HepG2 (cell line): ENCODE data around the gene IQSEC1. TPM values are rescaled to one million over a fixed set of nuclear protein-coding genes. Genes with fewer than 3 reads are reported as not detected.

ENCODE experiments used
- CC2D1A ChIP-seq: sonication (generic); formaldehyde crosslinking; IDR thresholded peaks from 2 replicates; pipeline ENCODE4 v1.8.1; 2023; ENCODE audit warnings: mild to moderate bottlenecking, missing genetic modification reagents
- KLF11 ChIP-seq: IDR thresholded peaks from 2 replicates; pipeline ENCODE4 v1.6.1; 2016; ENCODE audit warnings: missing compliant biosample characterization
- MLLT10 ChIP-seq: sonication (generic); formaldehyde crosslinking; IDR thresholded peaks from 2 replicates; pipeline ENCODE4 v1.4.0; 2020; ENCODE audit warnings: missing genetic modification reagents
- NFYB ChIP-seq: sonication (generic); formaldehyde crosslinking; IDR thresholded peaks from 2 replicates; pipeline ENCODE4 v1.4.0; 2020; ENCODE audit warnings: missing genetic modification reagents
- PATZ1 ChIP-seq: sonication (generic); formaldehyde crosslinking; IDR thresholded peaks from 2 replicates; pipeline ENCODE4 v1.4.0; 2020; ENCODE audit warnings: missing genetic modification reagents
- PAXIP1 ChIP-seq: sonication (generic); formaldehyde crosslinking; conservative IDR thresholded peaks from 2 replicates; pipeline ENCODE4 v1.4.0; 2020; ENCODE audit warnings: mild to moderate bottlenecking, missing genetic modification reagents, moderate library complexity
- PLSCR1 ChIP-seq: sonication (generic); formaldehyde crosslinking; IDR thresholded peaks from 2 replicates; pipeline ENCODE4 v1.5.0; 2020; ENCODE audit warnings: missing genetic modification reagents, mild to moderate bottlenecking, borderline replicate concordance
- RARA ChIP-seq: IDR thresholded peaks from 2 replicates; pipeline ENCODE4 v1.6.1; 2016; ENCODE audit warnings: missing genetic modification reagents, missing compliant biosample characterization
- SAFB2 ChIP-seq: sonication (generic); formaldehyde crosslinking; IDR thresholded peaks from 2 replicates; pipeline ENCODE4 v1.5.1; 2020; ENCODE audit warnings: missing genetic modification reagents, low read depth, mild to moderate bottlenecking, borderline replicate concordance
- THYN1 ChIP-seq: sonication (generic); formaldehyde crosslinking; IDR thresholded peaks from 2 replicates; pipeline ENCODE4 v1.8.1; 2023; ENCODE audit warnings: low read depth, mild to moderate bottlenecking, moderate library complexity, missing genetic modification reagents, borderline replicate concordance
- ZHX2 ChIP-seq, 2 experiments: sonication (generic) in 1 of 2; formaldehyde crosslinking in 1 of 2; IDR thresholded peaks; 2 replicates each; pipeline versions ENCODE4 v1.6.1 to v1.9.0; 2014 to 2022; ENCODE audit warnings: antibody characterized with exemption in 1 of 2, borderline replicate concordance in 1 of 2, inconsistent platforms in 1 of 2, low read depth in 1 of 2, missing genetic modification reagents in 1 of 2
- ZNF296 ChIP-seq: sonication (generic); formaldehyde crosslinking; conservative IDR thresholded peaks from 2 replicates; pipeline ENCODE4 v1.5.0; 2020; ENCODE audit warnings: mild to moderate bottlenecking, missing genetic modification reagents
- ZNF556 ChIP-seq: sonication (generic); formaldehyde crosslinking; IDR thresholded peaks from 2 replicates; pipeline ENCODE4 v1.4.0; 2020; ENCODE audit warnings: mild to moderate bottlenecking, missing genetic modification reagents, borderline replicate concordance
- ZNF615 ChIP-seq: sonication (generic); formaldehyde crosslinking; IDR thresholded peaks from 2 replicates; pipeline ENCODE4 v1.5.0; 2020; ENCODE audit warnings: mild to moderate bottlenecking, missing genetic modification reagents, borderline replicate concordance
- ZNF629 ChIP-seq: sonication (generic); formaldehyde crosslinking; conservative IDR thresholded peaks from 2 replicates; pipeline ENCODE4 v1.5.0; 2020; ENCODE audit warnings: missing genetic modification reagents
- ZNF816 ChIP-seq: sonication (generic); formaldehyde crosslinking; IDR thresholded peaks from 2 replicates; pipeline ENCODE4 v1.8.0; 2022; ENCODE audit warnings: missing genetic modification reagents, mild to moderate bottlenecking, borderline replicate concordance
- polyA plus RNA-seq, 8 experiments: library from polyadenylated mRNA; depleted of rRNA in 3 of 8; stranded (reverse) in 7 of 8; unstranded in 1 of 8; fragments of >200 nt; fragmentation: Illumina TruSeq in 4 of 8; extraction: Trizol in 4 of 8; gene quantifications; 2 replicates each; pipeline versions ENCODE4 v1.2.1 to v1.2.3, GENCODE V29; 2011 to 2016; ENCODE audit warnings: low read depth in 4 of 8, missing spikeins in 1 of 8, mixed read lengths in 1 of 8; ENCODE audit not compliant: insufficient read depth in 1 of 8
- total RNA-seq, 5 experiments: library from RNA; depleted of rRNA; stranded (reverse); fragments of >200 nt; fragmentation: Illumina TruSeq; extraction: Trizol; gene quantifications; 2 replicates each; pipeline ENCODE4 v1.2.3, GENCODE V29; 2016; ENCODE audit warnings: low read depth in 1 of 5

The IQSEC1 gene
- total and polyA plus RNA-seq, 2 of the 13 experiments (the other 11 are each of a cell fraction or from before 2014, with no cell fraction given) = 17.4 to 20.2 TPM

GRCh38 chr3:12995389-12996180 is 77.6 kb downstream of the IQSEC1 start (continued):
- TF ChIP-seq ZHX2 (IDR thresholded peaks at IDR 0.05; ENCODE audit: low read depth) (no peak), ZHX2 (CRISPR knock-in tag; IDR thresholded peaks at IDR 0.05; ENCODE audit: borderline replicate concordance) (no peak), SAFB2 (CRISPR knock-in tag) (no peak), THYN1 (no peak), ZNF615 (CRISPR knock-in tag) (no peak), RARA (CRISPR knock-in tag) (peak; percentile 56; the same call in 1 of the 2 replicates), ZNF296 (CRISPR knock-in tag) (no peak), CC2D1A (CRISPR knock-in tag) (no peak), MLLT10 (no peak), KLF11 (no peak), ZNF629 (CRISPR knock-in tag) (no peak), PATZ1 (CRISPR knock-in tag) (no peak), PAXIP1 (0 out of 2 replicates have a peak, but pooled peaks have one; percentile 20), PLSCR1 (CRISPR knock-in tag) (no peak), ZNF556 (CRISPR knock-in tag) (no peak), ZNF816 (CRISPR knock-in tag) (no peak), NFYB (CRISPR knock-in tag) (no peak)
